GDM1 (cell line): ENCODE measurements around the gene ZNF25.
"Not testable (repeated sequence)": the region's sequence is repeated elsewhere in the genome, so short reads cannot be mapped to it uniquely, and the experiment has no call there.

Experiments
- DNase-seq: peaks from one replicate; lab custom pipeline; 2025; lab: John Stamatoyannopoulos, UW

ZNF25 gene

DNA sequence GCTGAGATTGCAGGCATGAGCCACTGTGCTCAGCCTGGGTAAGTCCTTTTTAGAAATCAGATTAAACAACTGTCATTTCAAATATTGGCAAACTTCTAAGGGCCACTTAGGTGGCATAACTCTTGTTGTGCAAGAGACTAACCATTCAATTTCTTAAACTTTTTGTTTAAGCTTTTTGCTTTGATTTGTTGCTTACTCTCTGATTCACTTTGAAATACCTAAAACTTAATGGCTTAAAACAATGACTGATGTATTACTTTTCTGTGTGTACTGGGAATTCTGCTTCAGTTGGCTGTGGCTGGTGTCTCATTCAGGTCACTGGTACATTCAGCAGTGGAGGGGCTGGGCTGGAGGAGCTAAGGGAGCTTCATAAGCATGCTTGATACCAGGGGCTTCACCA lies 28.9 kb downstream of the ZNF25 start:
- no peak for DNase-seq

DNA sequence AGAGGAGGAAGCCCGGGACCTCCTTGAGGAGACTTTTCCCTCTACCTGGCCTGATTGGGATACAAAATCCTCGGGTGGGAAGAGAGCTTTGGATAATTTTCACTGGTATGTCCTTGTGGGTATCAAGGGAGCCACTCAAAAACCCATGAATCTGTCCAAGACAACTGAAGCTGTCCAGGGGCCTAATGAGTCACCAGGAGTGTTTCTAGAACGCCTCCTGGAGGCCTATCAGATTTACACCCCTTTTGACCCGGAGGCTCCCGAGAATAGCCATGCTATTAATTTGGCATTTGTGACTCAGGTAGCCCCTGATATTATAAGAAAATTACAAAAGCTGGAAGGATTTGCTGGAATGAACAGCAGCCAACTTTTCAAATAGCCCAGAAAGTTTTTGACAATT lies 38.6 kb downstream of the ZNF25 start:
- no peak for DNase-seq

DNA sequence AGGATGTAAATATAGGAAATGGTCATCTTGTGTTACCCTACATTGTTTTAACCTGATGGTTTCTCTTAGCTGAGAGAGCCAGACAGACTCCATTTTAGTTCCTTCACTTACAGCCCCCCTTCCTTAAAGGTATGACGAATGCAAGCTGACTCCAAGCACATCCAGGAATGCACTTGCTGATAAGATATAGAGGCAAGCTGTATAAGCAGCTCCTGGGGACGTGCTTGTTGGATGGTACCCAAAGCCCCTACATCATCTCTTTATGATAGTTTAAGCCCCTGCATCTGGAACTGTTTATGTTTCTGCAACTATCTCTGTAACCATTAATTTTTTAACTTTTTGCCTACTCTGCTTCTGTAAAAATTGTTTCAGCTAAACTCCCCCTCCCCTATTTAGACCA lies 41.7 kb downstream of the ZNF25 start:
- no peak for DNase-seq

DNA sequence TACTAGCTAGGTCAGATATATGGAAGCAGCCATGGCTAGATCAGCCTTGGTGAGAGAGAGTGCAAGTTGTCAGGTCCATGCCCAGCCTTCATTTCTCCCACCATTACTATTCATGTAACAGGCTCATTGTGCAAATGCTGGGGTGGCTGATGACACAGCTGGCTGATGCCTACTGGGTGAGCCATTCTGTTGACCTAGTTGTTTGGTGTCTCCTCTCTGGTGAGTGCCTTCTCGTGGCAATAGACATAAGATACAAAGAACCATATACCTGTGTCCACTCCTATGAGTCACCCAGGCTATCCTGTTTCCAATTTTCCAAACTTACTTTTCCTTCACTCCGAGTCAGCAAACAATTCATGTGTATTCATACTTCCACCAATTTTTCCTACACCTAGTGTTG lies 46.0 kb downstream of the ZNF25 start:
- no peak for DNase-seq

DNA sequence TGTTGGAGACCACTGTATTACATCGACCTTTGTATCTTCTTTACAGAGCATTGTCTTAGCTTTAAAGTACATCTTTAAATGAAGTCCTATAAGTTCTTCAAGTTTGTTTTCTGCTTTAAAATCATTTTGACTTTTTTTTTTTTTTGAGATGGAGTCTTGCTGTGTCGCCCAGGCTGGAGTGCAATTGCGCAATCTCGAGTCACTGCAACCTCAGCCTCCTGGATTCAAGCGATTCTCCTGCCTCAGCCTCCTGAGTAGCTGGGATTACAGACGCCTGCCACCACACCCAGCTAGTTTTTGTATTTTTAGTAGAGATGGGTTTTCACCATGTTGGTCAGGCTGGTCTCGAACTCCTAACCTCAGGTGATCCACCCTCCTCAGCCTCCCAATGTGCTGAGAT lies 68.3 kb downstream of the ZNF25 start:
- DNase-seq: not testable (repeated sequence)

DNA sequence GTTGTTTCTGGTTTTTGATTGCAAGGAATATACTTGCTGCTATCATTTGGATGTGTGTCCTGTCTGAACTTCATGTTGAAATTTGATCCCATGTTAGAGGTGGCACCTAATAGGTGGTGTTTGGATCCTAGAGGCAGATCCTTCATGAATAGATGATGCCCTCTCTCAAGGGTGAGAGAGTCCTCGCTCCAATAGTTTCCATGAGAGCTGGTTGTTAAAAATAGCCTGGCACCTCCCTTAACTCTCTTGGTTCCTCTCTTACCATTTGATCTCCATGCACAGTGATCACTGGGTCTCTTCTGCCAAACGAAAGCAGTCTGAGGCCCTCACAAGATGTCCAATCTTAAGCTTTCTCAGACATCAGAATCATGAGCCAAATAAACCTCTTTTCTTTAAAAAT lies 70.1 kb downstream of the ZNF25 start:
- DNase-seq: no peak
